Glutamatergic neuron (in vitro differentiated cells): ENCODE measurements around the gene MGMT. TPM values are rescaled to one million over a fixed set of nuclear protein-coding genes. Genes with fewer than 3 reads are reported as not detected.

ENCODE experiments used
- DNase-seq: peaks from one replicate; pipeline ENCODE4 v3.0.0; 2022
- H3K27ac Mint-ChIP-seq: one replicate; pipeline ENCODE4 v1.8.0; 2020; ENCODE audit warnings: mild to moderate bottlenecking, mixed read lengths, inconsistent platforms; ENCODE audit not compliant: unreplicated experiment
- H3K27me3 Mint-ChIP-seq: one replicate; pipeline ENCODE4 v1.8.0; 2020; ENCODE audit warnings: mild to moderate bottlenecking, moderate library complexity, mixed read lengths, inconsistent platforms; ENCODE audit not compliant: unreplicated experiment
- H3K36me3 Mint-ChIP-seq: one replicate; pipeline ENCODE4 v1.8.0; 2020; ENCODE audit warnings: mild to moderate bottlenecking, mixed read lengths, inconsistent platforms; ENCODE audit not compliant: unreplicated experiment
- H3K4me1 Mint-ChIP-seq: one replicate; pipeline ENCODE4 v1.8.0; 2020; ENCODE audit warnings: mild to moderate bottlenecking, low read depth, mixed read lengths, inconsistent platforms; ENCODE audit not compliant: unreplicated experiment
- H3K4me3 Mint-ChIP-seq: one replicate; pipeline ENCODE4 v1.8.0; 2020; ENCODE audit warnings: mild to moderate bottlenecking, mixed read lengths, inconsistent platforms; ENCODE audit not compliant: unreplicated experiment
- H3K9me3 Mint-ChIP-seq: one replicate; pipeline ENCODE4 v1.8.0; 2020; ENCODE audit warnings: mild to moderate bottlenecking, moderate library complexity, mixed read lengths, inconsistent platforms; ENCODE audit not compliant: unreplicated experiment
- CTCF ChIP-seq: fragments of 200-600 bp; sonication (generic); IDR thresholded peaks from one replicate; pipeline ENCODE4 v1.5.0; 2021; ENCODE audit not compliant: partially characterized antibody, unreplicated experiment
- total RNA-seq: library from RNA; stranded (reverse); fragmentation: NEBNext Ultra II Directional; extraction: Animal tissue kit (Norgen Biotek cat#: 25700); gene quantifications from one replicate; pipeline ENCODE4 v1.2.1, GENCODE V29; 2021; ENCODE audit not compliant: unreplicated experiment

MGMT gene
- total RNA-seq, 1 donor from 2014 or later: 15.9 TPM

GRCh38 chr10:129728905-129729795 lies 262.1 kb downstream of the MGMT start:
- no peak for TF ChIP-seq CTCF
- Mint-ChIP-seq H3K27ac (no peak overlapping the region), H3K4me3 (no peak overlapping the region), H3K27me3 (peaks cover 1% of the 10 kb centered on the region), H3K4me1 (no peaks in the 10 kb centered on the region), H3K9me3 (peaks cover 3% of the 10 kb centered on the region), H3K36me3 (peaks cover 15% of the 10 kb centered on the region)
- DNase-seq: no peak

- H3K36me3 Mint-ChIP-seq: peaks cover 12% of the 10 kb centered on the region
- H3K27ac Mint-ChIP-seq: no peak overlapping the region
- no peak overlapping the region for H3K4me3 Mint-ChIP-seq
- H3K4me1 Mint-ChIP-seq: no peaks in the 10 kb centered on the region
- DNase-seq: no peak
- no peak for TF ChIP-seq CTCF
- H3K9me3 Mint-ChIP-seq: peaks cover 3% of the 10 kb centered on the region
- peaks cover 1% of the 10 kb centered on the region for H3K27me3 Mint-ChIP-seq
Measured at GRCh38 chr10:129730272-129730992, 263.4 kb downstream of the MGMT start.

- no peaks in the 10 kb centered on the region for H3K4me1 Mint-ChIP-seq
- DNase-seq: no peak
- H3K9me3 Mint-ChIP-seq: peaks cover 3% of the 10 kb centered on the region
- H3K27ac Mint-ChIP-seq: no peak overlapping the region
- H3K36me3 Mint-ChIP-seq: peaks cover 9% of the 10 kb centered on the region
- no peak overlapping the region for H3K4me3 Mint-ChIP-seq
- peaks cover 1% of the 10 kb centered on the region for H3K27me3 Mint-ChIP-seq
- TF ChIP-seq CTCF: no peak
Measured at GRCh38 chr10:129730993-129731325, 263.9 kb downstream of the MGMT start.

- no peak for TF ChIP-seq CTCF
- H3K4me3 Mint-ChIP-seq: no peak overlapping the region
- no peak overlapping the region for H3K27ac Mint-ChIP-seq
- no peak for DNase-seq
- H3K9me3 Mint-ChIP-seq: peaks cover 3% of the 10 kb centered on the region
- peaks cover 4% of the 10 kb centered on the region for H3K27me3 Mint-ChIP-seq
- H3K4me1 Mint-ChIP-seq: no peaks in the 10 kb centered on the region
- H3K36me3 Mint-ChIP-seq: peaks cover 19% of the 10 kb centered on the region
Measured at GRCh38 chr10:129740532-129741279, 273.7 kb downstream of the MGMT start.
